LNCaP clone FGC (cell line): ENCODE data around the gene PPP1R16B.
A peak's percentile ranks its signal among the peaks of the same experiment; 100 is the strongest.
"Not testable (repeated sequence)": the region's sequence is repeated elsewhere in the genome, so short reads cannot be mapped to it uniquely, and the experiment has no call there.

Experiments used
- DNase-seq: peaks from one replicate; pipeline ENCODE4 v3.0.0-alpha.2; 2011; ENCODE audit warnings: low read depth
- H3K4me3 ChIP-seq: 2 replicates; pipeline ENCODE4 v1.5.1; 2011; ENCODE audit warnings: mild to moderate bottlenecking, low read depth, low read length, control low read depth
- CTCF ChIP-seq: IDR thresholded peaks from 2 replicates; pipeline ENCODE4 v1.5.1; 2012; ENCODE audit warnings: mild to moderate bottlenecking; ENCODE audit not compliant: control insufficient read depth, insufficient read depth; ENCODE audit errors: extremely low read depth

The PPP1R16B gene

DNA sequence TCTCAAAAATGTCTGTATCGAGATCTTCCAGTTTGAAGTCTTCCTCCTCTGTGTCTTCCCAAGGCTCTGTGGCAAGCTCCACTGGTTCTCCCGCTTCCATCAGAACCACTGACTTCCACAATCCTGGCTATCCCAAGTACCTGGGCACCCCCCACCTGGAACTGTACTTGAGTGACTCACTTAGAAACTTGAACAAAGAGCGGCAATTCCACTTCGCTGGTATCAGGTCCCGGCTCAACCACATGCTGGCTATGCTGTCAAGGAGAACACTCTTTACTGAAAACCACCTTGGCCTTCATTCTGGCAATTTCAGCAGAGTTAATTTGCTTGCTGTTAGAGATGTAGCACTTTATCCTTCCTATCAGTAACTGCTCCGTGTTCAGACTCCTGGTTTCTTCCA is 146.7 kb downstream of the PPP1R16B start:
- DNase-seq = no peak
- TF ChIP-seq CTCF = no peak
- no peak overlapping the region for H3K4me3 ChIP-seq

GRCh38 chr20:38953630-38954340 is 148.3 kb downstream of the PPP1R16B start:
- no peak for TF ChIP-seq CTCF
- no peak for DNase-seq
- no peak overlapping the region for H3K4me3 ChIP-seq

- no peak for TF ChIP-seq CTCF
- no peak for DNase-seq
- no peak overlapping the region for H3K4me3 ChIP-seq
Observed at GRCh38 chr20:38957235-38957876, 151.9 kb downstream of the PPP1R16B start.

DNA sequence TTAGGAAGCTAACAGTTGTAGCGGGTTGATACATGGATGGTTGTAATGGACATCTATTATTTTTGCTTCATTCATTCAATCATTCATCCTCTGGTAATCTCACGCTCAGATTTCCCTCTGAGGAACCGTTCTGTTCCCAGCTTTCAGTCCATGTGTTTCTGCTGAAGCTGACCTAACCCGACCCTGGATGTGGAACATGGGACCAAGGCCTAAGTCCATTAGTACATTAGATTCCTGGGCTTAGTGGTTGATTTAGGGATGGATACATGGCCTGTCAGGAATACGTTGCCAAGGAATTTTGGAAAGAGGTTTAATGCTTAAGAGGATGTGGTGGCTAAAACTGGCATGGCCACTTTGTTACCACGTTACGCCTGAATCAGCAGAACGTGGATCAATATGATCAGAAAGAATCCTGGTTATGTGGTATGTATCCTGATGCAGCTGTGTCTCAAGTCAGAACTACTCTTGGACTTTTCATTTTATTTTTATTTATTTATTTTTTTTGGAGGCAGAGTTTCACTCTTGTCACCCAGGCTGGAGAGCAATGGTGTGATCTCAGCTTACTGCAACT is 152.5 kb downstream of the PPP1R16B start:
- no peak for TF ChIP-seq CTCF
- no peak overlapping the region for H3K4me3 ChIP-seq
- no peak for DNase-seq

DNA sequence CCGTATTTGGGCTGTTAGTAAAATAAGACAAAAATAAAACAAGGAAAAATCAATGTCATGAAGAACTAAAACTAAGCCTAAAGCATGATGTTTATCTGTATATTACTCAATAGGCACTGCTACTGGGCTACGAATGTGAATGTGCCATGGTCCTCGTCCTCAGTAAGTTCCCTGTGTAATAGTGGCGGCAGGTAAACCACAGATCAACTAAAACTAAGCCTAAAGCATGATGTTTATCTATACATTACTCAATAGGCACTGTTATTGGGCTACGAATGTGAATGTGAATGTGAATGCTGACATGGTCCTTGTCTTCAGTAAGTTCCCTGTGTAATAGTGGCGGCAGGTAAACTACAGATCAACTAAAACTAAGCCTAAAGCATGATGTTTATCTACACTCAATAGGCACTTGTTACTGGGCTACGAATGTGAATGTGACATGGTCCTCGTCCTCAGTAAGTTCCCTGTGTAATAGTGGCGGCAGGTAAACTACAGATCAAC is 154.7 kb downstream of the PPP1R16B start:
- DNase-seq, H3K4me3 ChIP-seq: not testable (repeated sequence)

- no peak for DNase-seq
- peak overlapping the region; percentile 100 for H3K4me3 ChIP-seq
- no peak for TF ChIP-seq CTCF
Observed at GRCh38 chr20:38961530-38962043, 156.1 kb downstream of the PPP1R16B start.
